ENCODE data around the gene FBXO11.

The FBXO11 gene

GRCh38 chr2:47783486-47784351, 122.6 kb downstream of the FBXO11 start:
- peak; percentile 31 for DNase-seq (ENCODE audit: low read depth)

- DNase-seq (ENCODE audit: low read depth), result peak; percentile 68
Measured at GRCh38 chr2:47782671-47783485, 123.4 kb downstream of the FBXO11 start, which contains the start of gene MSH6. TSS of gene MSH6 (plus strand) at chr2:47783145. CDS start at chr2:47783234, 89 bp downstream.

GRCh38 chr2:47782381-47782670, 124.0 kb downstream of the FBXO11 start:
- no peak for DNase-seq (ENCODE audit: low read depth)

- no peak for DNase-seq (ENCODE audit: low read depth)
Measured at GRCh38 chr2:47779426-47779790, 126.9 kb downstream of the FBXO11 start.

GRCh38 chr2:47778698-47779425, 127.4 kb downstream of the FBXO11 start:
- DNase-seq (ENCODE audit: low read depth), result no peak

- DNase-seq (ENCODE audit: low read depth), result no peak
Measured at GRCh38 chr2:47777277-47777937, 128.9 kb downstream of the FBXO11 start.

- DNase-seq (ENCODE audit: low read depth), result no peak
Measured at GRCh38 chr2:47774567-47774966, 131.7 kb downstream of the FBXO11 start.

GRCh38 chr2:47772343-47772742, 134.0 kb downstream of the FBXO11 start:
- DNase-seq (ENCODE audit: low read depth), result no peak

GRCh38 chr2:47771211-47771610, 135.1 kb downstream of the FBXO11 start:
- DNase-seq (ENCODE audit: low read depth), result peak; percentile 88

- DNase-seq (ENCODE audit: low read depth), result no peak
Measured at GRCh38 chr2:47769318-47769717, 137.0 kb downstream of the FBXO11 start.

- peak; percentile 5 for DNase-seq (ENCODE audit: low read depth)
Measured at GRCh38 chr2:47767880-47768609, 138.3 kb downstream of the FBXO11 start.

GRCh38 chr2:47767497-47767844, 138.8 kb downstream of the FBXO11 start:
- no peak for DNase-seq (ENCODE audit: low read depth)

GRCh38 chr2:47751856-47752414, 154.4 kb downstream of the FBXO11 start:
- DNase-seq (ENCODE audit: low read depth), result no peak

- no peak for DNase-seq (ENCODE audit: low read depth)
Measured at GRCh38 chr2:47747878-47748277, 158.4 kb downstream of the FBXO11 start.

GRCh38 chr2:47744074-47744473, 162.2 kb downstream of the FBXO11 start:
- DNase-seq (ENCODE audit: low read depth), result no peak

GRCh38 chr2:47741637-47742036, 164.7 kb downstream of the FBXO11 start:
- no peak for DNase-seq (ENCODE audit: low read depth)

GRCh38 chr2:47741101-47741500, 165.2 kb downstream of the FBXO11 start:
- DNase-seq (ENCODE audit: low read depth), result no peak
